Panc1 (cell line): Measurements from ENCODE around the gene GALNT9. TPM values are rescaled to one million over a fixed set of nuclear protein-coding genes. Genes with fewer than 3 reads are reported as not detected.

Experiments
- ATAC-seq: fragments of 200-7000 bp; cut with Tn5 transposase; 2 replicates; pipeline ENCODE4 v1.9.1; 2020; ENCODE audit warnings: mild to moderate bottlenecking, moderate library complexity
- BruUV-seq: library from RNA; stranded (reverse); fragments of 400-500 nt; replicated peaks from 2 replicates; lab custom pipeline; 2021; lab: Mats Ljungman, UMichigan
- CTCF ChIA-PET: fragments of 300-600 bp; sonication (Branson Sonifier 250); formaldehyde crosslinking; loops from one replicate; lab custom pipeline; 2022; ENCODE audit warnings: antibody characterized with exemption; lab: Charles Lee
- POLR2A ChIA-PET: fragments of 300-600 bp; sonication (Branson Sonifier 250); formaldehyde crosslinking; loops from one replicate; lab custom pipeline; 2022; ENCODE audit warnings: antibody characterized with exemption; lab: Charles Lee
- DNase-seq: peaks from one replicate; pipeline ENCODE4 v3.0.0-alpha.2; 2010; ENCODE audit warnings: low read depth, low spot score
- H3K27ac ChIP-seq: 2 replicates; pipeline ENCODE4 v1.5.1; 2011; ENCODE audit warnings: mild to moderate bottlenecking, low read length, inconsistent platforms
- H3K27me3 ChIP-seq: fragments of 200-500 bp; sonication (Bioruptor generic); 2 replicates; pipeline ENCODE4 v1.6.0; 2014; ENCODE audit warnings: low read length, inconsistent platforms; ENCODE audit not compliant: control insufficient read depth, insufficient read depth
- H3K36me3 ChIP-seq: fragments of 200-500 bp; sonication (Bioruptor generic); 2 replicates; pipeline ENCODE4 v1.5.1; 2014; ENCODE audit warnings: inconsistent platforms, mild to moderate bottlenecking, low read length, moderate library complexity; ENCODE audit not compliant: control insufficient read depth, insufficient read depth
- H3K4me1 ChIP-seq: 2 replicates; pipeline ENCODE4 v1.5.1; 2011; ENCODE audit warnings: inconsistent platforms, mild to moderate bottlenecking, low read length, moderate library complexity; ENCODE audit not compliant: control insufficient read depth, insufficient read depth
- H3K4me3 ChIP-seq, 2 experiments: 2 replicates each; pipeline ENCODE4 v1.5.1; 2011 to 2012; ENCODE audit warnings: low read depth in 2 of 2, low read length in 2 of 2, mild to moderate bottlenecking in 2 of 2, inconsistent platforms in 1 of 2, moderate library complexity in 1 of 2
- H3K9me3 ChIP-seq: fragments of 200-500 bp; sonication (Bioruptor generic); 2 replicates; pipeline ENCODE4 v1.5.1; 2014; ENCODE audit warnings: low read depth, mild to moderate bottlenecking, inconsistent platforms, low read length, moderate library complexity; ENCODE audit not compliant: control insufficient read depth, insufficient read depth
- CTCF ChIP-seq: fragments of 450-650 bp; IDR thresholded peaks from 2 replicates; pipeline ENCODE4 v1.5.1; 2017; ENCODE audit warnings: mild to moderate bottlenecking
- POLR2AphosphoS5 ChIP-seq: IDR thresholded peaks from 2 replicates; pipeline ENCODE4 v1.6.1; 2012; ENCODE audit warnings: mild to moderate bottlenecking, low read depth, low read length, moderate library complexity
- REST ChIP-seq, 2 experiments: IDR thresholded peaks; 2 replicates each; pipeline ENCODE4 v1.6.1; 2011 to 2012; ENCODE audit warnings: low read depth in 2 of 2, control low read depth in 1 of 2, low read length in 1 of 2, mild to moderate bottlenecking in 1 of 2, moderate library complexity in 1 of 2; ENCODE audit not compliant: insufficient read depth in 1 of 2
- SIN3A ChIP-seq: IDR thresholded peaks from 2 replicates; pipeline ENCODE4 v1.6.1; 2012; ENCODE audit warnings: low read depth, mild to moderate bottlenecking, low read length, moderate library complexity, borderline replicate concordance; ENCODE audit not compliant: insufficient read depth
- TCF7L2 ChIP-seq: IDR thresholded peaks from 2 replicates; pipeline ENCODE4 v1.6.1; 2011; ENCODE audit warnings: mild to moderate bottlenecking, low read depth, low read length, inconsistent platforms
- in situ Hi-C: cut with HindIII; loops from 2 replicates; pipeline ENCODE4 v1.10.0; 2016; ENCODE audit warnings: low sequenced_read_pairs, low pct_unique_long_range_greater_than_20kb
- intact Hi-C: fragments of 100-400 bp; cut with micrococcal nuclease; formaldehyde crosslinking; loops from one replicate; pipeline ENCODE4 v1.10.0; 2022; ENCODE audit not compliant: unreplicated experiment
- total RNA-seq: library from RNA; stranded (reverse); gene quantifications from one replicate; pipeline ENCODE4 v1.2.1, GENCODE V29; 2021; ENCODE audit not compliant: unreplicated experiment

GALNT9 gene
- total RNA-seq, 1 experiment from 2014 or later: 0.33 TPM

GRCh38 chr12:132156573-132157325 lies 172.6 kb downstream of the GALNT9 start:
- H3K4me3 ChIP-seq: no peak overlapping the region
- ATAC-seq (no peak), DNase-seq (no peak)
- intact Hi-C loops: loop anchor here (10.0 kb wide), 2 partner anchors 58 to 248 kb away; no protein-coding TSS in a partner anchor
- H3K36me3 ChIP-seq: no peaks in the 10 kb centered on the region
- H3K4me1 ChIP-seq: no peaks in the 10 kb centered on the region
- POLR2A ChIA-PET: no interaction called here
- H3K27me3 ChIP-seq: no peaks in the 10 kb centered on the region
- CTCF ChIA-PET: no interaction called here
- in situ Hi-C loops: no loop called here
- no peak overlapping the region for H3K27ac ChIP-seq
- BruUV-seq: no TSS peak
- H3K9me3 ChIP-seq: no peaks in the 10 kb centered on the region
- no peak for TF ChIP-seq POLR2AphosphoS5
- no peak for TF ChIP-seq REST (IDR thresholded peaks at IDR 0.05; ENCODE audit: insufficient read depth in 1 of 2, low read depth in 2 of 2, low read length in 1 of 2)
- no peak for TF ChIP-seq CTCF
- no peak for TF ChIP-seq SIN3A
- TF ChIP-seq TCF7L2: no peak

- in situ Hi-C loops (no loop called here), intact Hi-C loops (loop anchor here (10.0 kb wide), 2 partner anchors 59 to 249 kb away; no protein-coding TSS in a partner anchor)
- POLR2A ChIA-PET: no interaction called here
- Histone ChIP-seq H3K9me3 (no peaks in the 10 kb centered on the region), H3K27me3 (no peaks in the 10 kb centered on the region), H3K4me1 (no peaks in the 10 kb centered on the region), H3K36me3 (no peaks in the 10 kb centered on the region), H3K4me3 (no peak overlapping the region), H3K27ac (no peak overlapping the region)
- no TSS peak for BruUV-seq
- DNase-seq: no peak
- TF ChIP-seq REST (IDR thresholded peaks at IDR 0.05; ENCODE audit: insufficient read depth in 1 of 2, low read depth in 2 of 2, low read length in 1 of 2) (no peak), CTCF (no peak), TCF7L2 (no peak), SIN3A (no peak), POLR2AphosphoS5 (no peak)
- no peak for ATAC-seq
- CTCF ChIA-PET: no interaction called here
Measured at GRCh38 chr12:132155771-132156572, 173.4 kb downstream of the GALNT9 start.
